ENCODE measurements around the gene ZNF385C.

DNA sequence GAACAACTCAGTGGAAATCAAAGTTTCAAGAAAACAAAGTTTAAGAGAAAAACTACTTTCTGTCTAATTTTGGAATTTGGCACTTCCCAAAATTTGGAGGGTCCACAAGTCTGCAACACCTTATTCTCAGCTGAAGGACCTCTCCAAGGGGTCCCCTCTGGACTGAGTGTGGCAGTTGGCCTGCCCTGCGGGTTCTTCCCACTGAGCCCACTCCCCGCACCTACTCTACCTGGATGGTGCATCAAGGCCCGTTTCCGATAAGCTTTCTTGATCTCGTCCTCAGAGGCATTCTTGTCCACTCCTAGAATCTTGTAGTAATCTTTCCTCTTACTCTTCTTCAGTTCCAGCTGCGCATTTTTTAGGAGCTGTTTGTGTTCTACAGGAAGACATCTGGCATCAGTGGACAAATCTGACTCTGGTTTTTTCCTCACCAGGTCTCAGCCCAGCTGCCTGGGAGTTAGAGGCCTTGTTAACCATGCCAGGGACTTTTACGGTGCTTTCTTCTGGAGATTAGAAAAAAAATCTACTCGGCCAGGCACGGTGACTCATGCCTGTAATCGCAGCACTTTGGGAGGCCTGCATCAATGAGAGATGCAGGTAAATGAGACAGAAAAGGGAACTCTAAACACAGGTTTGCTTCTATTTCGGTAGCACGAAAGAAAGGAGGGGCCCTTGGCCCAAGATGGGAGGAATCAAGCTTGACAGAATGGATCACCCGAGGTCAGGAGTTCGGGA is 116.1 kb downstream of the ZNF385C start:
- TF ChIP-seq, protein P1, sequence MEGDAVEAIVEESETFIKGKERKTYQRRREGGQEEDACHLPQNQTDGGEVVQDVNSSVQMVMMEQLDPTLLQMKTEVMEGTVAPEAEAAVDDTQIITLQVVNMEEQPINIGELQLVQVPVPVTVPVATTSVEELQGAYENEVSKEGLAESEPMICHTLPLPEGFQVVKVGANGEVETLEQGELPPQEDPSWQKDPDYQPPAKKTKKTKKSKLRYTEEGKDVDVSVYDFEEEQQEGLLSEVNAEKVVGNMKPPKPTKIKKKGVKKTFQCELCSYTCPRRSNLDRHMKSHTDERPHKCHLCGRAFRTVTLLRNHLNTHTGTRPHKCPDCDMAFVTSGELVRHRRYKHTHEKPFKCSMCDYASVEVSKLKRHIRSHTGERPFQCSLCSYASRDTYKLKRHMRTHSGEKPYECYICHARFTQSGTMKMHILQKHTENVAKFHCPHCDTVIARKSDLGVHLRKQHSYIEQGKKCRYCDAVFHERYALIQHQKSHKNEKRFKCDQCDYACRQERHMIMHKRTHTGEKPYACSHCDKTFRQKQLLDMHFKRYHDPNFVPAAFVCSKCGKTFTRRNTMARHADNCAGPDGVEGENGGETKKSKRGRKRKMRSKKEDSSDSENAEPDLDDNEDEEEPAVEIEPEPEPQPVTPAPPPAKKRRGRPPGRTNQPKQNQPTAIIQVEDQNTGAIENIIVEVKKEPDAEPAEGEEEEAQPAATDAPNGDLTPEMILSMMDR (IDR thresholded peaks at IDR 0.05; ENCODE audit: low read depth, low read length, missing input control) = no peak
- no peak for TF ChIP-seq RAD21 (IDR thresholded peaks at IDR 0.05)
- TF ChIP-seq JUND (IDR thresholded peaks at IDR 0.05) = no peak
- TF ChIP-seq RXRA (IDR thresholded peaks at IDR 0.05) = no peak
- TF ChIP-seq FOXA1 (IDR thresholded peaks at IDR 0.05) = no peak
- TF ChIP-seq, protein P2, sequence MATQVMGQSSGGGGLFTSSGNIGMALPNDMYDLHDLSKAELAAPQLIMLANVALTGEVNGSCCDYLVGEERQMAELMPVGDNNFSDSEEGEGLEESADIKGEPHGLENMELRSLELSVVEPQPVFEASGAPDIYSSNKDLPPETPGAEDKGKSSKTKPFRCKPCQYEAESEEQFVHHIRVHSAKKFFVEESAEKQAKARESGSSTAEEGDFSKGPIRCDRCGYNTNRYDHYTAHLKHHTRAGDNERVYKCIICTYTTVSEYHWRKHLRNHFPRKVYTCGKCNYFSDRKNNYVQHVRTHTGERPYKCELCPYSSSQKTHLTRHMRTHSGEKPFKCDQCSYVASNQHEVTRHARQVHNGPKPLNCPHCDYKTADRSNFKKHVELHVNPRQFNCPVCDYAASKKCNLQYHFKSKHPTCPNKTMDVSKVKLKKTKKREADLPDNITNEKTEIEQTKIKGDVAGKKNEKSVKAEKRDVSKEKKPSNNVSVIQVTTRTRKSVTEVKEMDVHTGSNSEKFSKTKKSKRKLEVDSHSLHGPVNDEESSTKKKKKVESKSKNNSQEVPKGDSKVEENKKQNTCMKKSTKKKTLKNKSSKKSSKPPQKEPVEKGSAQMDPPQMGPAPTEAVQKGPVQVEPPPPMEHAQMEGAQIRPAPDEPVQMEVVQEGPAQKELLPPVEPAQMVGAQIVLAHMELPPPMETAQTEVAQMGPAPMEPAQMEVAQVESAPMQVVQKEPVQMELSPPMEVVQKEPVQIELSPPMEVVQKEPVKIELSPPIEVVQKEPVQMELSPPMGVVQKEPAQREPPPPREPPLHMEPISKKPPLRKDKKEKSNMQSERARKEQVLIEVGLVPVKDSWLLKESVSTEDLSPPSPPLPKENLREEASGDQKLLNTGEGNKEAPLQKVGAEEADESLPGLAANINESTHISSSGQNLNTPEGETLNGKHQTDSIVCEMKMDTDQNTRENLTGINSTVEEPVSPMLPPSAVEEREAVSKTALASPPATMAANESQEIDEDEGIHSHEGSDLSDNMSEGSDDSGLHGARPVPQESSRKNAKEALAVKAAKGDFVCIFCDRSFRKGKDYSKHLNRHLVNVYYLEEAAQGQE (IDR thresholded peaks at IDR 0.05) = no peak
- no peak for TF ChIP-seq SP1 (IDR thresholded peaks at IDR 0.05)
